HG03108 (cell line): ENCODE data around the gene PTPRG.

ENCODE experiments used
- ATAC-seq: cut with Tn5 transposase; IDR thresholded peaks from one replicate; pipeline ENCODE4 v1.9.1; 2021; ENCODE audit warnings: moderate library complexity; ENCODE audit not compliant: unreplicated experiment

The PTPRG gene

GRCh38 chr3:62277986-62278385 lies 716.6 kb downstream of the PTPRG start:
- ATAC-seq = no peak

- ATAC-seq = no peak
Measured at GRCh38 chr3:62281726-62282125, 720.4 kb downstream of the PTPRG start.

GRCh38 chr3:62284442-62284841 lies 723.1 kb downstream of the PTPRG start:
- no peak for ATAC-seq

GRCh38 chr3:62287392-62287927 lies 726.1 kb downstream of the PTPRG start:
- ATAC-seq = no peak

- ATAC-seq = no peak
Measured at GRCh38 chr3:62289922-62290321, 728.6 kb downstream of the PTPRG start.

- ATAC-seq = no peak
Measured at GRCh38 chr3:62293051-62293780, 731.8 kb downstream of the PTPRG start.

GRCh38 chr3:62295571-62295970 lies 734.2 kb downstream of the PTPRG start:
- no peak for ATAC-seq

GRCh38 chr3:62300617-62301016 lies 739.2 kb downstream of the PTPRG start:
- no peak for ATAC-seq

- ATAC-seq = no peak
Measured at GRCh38 chr3:62312201-62312600, 750.8 kb downstream of the PTPRG start.

- ATAC-seq = no peak
Measured at GRCh38 chr3:62316525-62316924, 755.2 kb downstream of the PTPRG start.

GRCh38 chr3:62318365-62318751 lies 757.0 kb downstream of the PTPRG start:
- no peak for ATAC-seq

GRCh38 chr3:62318752-62319569 lies 757.6 kb downstream of the PTPRG start:
- ATAC-seq = peak; percentile 83

- no peak for ATAC-seq
Measured at GRCh38 chr3:62319570-62320243, 758.3 kb downstream of the PTPRG start.

GRCh38 chr3:62323241-62323640 lies 761.9 kb downstream of the PTPRG start:
- ATAC-seq = no peak

GRCh38 chr3:62325896-62326295 lies 764.5 kb downstream of the PTPRG start:
- ATAC-seq = no peak

GRCh38 chr3:62329971-62330370 lies 768.6 kb downstream of the PTPRG start:
- ATAC-seq = no peak

- no peak for ATAC-seq
Measured at GRCh38 chr3:62332017-62332416, 770.6 kb downstream of the PTPRG start.

- ATAC-seq = no peak
Measured at GRCh38 chr3:62332835-62333244, 771.5 kb downstream of the PTPRG start.

GRCh38 chr3:62335196-62335595 lies 773.8 kb downstream of the PTPRG start:
- ATAC-seq = no peak

GRCh38 chr3:62343755-62344154 lies 782.4 kb downstream of the PTPRG start:
- no peak for ATAC-seq
